Activated CD8-positive, alpha-beta memory T cell treated with anti-CD3 and anti-CD28 coated beads, Interleukin-2, amount 50 U/mL, for 1 hour (primary cell): ENCODE results near the gene CCNC.

ENCODE experiments used
- DNase-seq: peaks from one replicate; pipeline ENCODE4 v3.0.0-alpha.2; 2020; ENCODE audit errors: extremely low read depth

CCNC gene, protein sequence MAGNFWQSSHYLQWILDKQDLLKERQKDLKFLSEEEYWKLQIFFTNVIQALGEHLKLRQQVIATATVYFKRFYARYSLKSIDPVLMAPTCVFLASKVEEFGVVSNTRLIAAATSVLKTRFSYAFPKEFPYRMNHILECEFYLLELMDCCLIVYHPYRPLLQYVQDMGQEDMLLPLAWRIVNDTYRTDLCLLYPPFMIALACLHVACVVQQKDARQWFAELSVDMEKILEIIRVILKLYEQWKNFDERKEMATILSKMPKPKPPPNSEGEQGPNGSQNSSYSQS

DNA sequence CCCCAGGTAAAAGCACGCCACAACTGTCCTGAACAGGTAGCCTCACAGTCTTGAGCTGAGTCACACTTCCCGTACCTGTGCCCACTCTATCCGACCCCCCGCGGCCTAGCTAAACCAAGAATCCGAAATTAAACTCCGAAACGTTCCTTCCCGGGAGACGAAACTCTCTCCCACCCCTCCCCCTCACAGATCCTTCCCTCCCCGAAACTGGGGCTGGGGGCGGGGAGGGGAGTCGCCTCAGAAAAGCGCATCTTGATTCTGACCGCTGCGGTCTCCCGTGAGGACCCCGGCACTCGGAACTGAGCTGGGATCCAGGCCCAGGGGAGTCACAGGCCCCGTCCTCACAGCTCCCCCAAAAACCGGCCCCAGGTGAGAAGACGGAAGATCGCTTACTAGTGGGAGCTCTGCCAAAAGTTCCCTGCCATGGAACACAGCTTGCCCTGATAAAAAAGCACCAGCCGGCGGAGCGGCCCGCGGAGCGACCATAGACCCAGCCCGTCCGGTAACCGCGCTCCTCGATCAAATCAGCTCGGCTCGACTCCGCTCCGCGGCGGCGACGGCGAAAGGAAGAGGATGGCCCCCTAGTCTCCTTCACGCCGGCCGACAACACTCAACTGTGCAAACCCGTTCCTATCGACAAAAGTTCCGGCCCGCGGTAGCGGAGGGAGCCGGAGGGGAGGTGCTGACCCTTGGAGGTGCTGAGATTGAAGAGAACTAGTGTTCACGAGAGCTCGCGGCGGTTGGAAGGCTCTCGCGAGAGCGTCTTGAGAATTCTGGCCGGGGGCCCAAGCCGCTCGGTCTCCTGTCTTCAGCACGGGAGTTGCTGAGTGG is at the start of gene CCNC:
Gene CCNC (minus strand): TSS at position 558 of the 831 bp plus-strand sequence. CDS start 133 bp downstream, at position 425.
- peak; percentile 64 for DNase-seq

DNA sequence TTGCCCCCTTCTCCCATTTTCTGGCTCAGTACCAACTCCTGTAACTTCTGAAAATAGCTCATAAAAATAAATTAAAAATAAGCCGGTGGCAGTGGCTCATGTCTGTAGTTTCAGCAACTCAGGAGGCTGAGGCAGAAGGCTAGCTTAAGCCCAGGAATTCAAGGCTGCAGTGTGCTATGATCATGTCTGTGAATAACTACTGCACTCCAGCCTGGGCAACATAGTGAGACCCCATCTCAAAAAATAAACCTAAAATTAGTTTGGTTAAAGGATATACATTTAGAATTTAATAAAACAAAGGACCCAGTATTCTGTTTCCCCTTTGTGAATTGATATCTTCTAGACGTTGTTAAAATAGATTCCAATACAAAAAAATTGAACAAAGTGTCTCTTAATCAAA is 48.7 kb upstream of the CCNC start:
- no peak for DNase-seq

DNA sequence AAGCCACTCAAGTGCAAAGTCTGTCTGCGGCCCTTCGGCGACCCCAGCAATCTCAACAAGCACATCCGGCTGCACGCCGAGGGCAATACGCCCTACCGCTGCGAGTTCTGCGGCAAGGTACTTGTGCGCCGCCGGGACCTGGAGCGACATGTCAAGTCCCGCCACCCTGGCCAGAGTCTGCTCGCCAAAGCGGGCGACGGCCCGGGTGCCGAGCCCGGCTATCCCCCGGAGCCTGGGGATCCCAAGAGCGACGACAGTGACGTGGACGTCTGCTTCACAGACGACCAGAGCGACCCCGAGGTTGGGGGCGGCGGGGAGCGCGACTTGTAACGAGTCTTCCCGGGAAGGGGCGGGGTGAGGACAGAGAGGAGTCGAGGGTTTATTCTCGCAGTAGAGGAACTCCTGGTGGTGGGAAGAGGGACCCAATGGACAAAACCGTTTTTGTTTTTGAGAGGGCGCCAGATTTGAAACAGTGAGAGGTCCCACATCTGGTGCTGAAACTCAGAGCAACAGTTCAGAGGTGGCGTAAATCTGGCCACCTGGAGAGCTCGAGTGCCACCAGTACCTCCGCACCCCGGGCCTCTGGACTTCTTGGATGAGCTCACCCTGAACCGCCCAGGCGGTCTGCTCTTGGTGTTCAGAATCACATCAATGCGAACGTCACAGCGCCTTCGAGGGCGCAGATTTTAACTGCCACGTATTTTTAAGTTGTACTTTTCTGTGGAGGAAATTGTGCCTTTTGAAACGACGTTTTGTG is 46.1 kb upstream of the CCNC start:
- no peak for DNase-seq

DNA sequence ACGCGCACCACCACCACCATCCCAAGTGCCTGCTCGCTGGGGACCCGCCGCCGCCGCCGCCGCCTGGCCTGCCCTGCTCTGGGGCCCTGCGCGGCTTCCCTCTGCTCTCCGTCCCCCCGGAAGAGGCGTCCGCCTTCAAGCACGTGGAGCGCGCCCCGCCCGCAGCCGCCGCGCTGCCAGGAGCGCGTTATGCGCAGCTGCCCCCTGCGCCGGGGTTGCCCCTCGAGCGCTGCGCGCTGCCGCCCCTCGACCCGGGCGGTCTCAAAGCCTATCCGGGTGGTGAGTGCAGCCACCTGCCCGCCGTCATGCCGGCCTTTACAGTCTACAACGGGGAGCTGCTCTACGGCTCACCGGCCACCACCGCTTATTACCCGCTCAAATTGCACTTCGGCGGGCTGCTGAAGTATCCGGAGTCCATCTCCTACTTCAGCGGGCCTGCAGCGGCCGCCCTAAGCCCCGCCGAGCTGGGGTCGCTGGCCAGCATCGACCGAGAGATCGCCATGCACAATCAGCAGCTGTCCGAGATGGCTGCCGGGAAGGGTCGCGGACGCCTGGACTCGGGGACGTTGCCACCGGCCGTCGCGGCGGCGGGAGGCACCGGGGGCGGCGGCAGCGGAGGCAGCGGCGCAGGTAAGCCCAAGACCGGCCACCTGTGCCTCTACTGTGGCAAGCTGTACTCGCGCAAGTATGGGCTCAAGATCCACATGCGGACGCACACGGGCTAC is 45.4 kb upstream of the CCNC start:
- DNase-seq: no peak

DNA sequence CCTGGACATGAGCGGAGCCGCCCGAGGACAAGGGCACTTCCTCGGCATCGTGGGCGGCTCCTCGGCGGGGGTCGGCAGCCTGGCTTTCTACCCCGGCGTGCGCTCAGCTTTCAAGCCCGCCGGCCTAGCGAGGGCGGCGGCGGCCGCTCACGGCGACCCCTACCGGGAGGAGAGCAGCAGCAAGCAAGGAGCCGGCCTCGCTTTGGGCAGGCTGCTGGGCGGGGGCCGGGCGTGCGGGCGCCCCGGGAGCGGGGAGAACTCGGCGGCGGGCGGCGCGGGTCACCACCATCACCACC is 44.9 kb upstream of the CCNC start:
- no peak for DNase-seq

DNA sequence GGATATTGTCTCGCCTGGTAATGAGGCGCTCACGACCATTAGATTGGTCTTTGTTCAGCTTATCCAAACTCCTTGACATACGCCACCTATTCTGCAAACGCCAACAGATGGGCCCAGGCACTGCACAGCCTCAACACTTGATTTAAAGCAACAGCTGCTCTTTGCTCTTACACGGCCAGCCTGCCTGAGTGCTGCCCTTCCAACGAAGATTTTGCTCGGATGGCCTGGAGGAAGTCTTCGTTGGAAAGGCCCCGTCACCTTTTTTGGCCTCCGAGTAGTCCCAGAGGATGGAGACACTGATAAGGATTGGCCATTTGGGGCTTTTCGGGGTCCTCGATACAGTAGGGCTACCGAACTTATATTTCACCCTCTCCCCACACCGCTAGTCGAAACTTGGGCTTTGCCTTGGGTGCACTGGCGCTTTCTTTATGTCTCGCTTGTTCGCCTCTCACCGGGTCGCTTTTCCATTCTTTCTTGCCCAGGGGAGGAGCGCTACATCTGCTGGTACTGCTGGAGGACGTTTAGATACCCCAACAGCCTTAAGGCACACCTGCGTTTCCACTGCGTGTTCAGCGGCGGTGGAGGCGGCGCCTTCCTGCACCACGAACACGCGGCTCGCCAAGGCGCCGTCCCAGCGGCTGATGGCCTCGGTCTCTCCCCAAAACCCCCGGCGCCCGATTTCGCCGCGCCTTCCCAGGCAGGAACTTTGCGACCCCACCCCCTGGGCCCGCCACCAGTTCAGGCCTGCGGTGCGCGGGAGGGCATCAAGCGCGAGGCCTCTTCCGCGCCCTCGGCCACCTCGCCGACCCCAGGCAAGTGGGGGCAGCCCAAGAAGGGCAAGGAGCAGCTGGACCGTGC is 44.3 kb upstream of the CCNC start:
- DNase-seq: no peak

DNA sequence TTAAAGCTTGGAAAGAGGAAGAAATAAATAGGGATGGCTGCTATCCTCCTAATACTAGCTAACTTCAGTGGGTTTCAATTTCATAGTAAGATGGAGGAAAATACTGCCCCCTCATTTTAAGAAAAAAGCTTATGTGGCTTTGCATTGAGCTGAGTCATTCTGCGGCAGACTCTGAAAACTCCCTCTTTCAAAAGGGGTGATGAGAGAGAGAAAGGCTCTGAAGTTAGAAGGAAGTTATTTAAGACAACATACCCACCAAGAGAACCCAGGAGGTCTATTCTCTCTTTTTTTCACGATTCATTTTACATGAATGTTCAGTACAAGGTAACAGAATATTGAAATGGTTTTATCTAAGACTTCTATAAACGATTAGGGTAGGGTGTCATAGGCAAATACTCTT is 42.7 kb upstream of the CCNC start:
- DNase-seq: no peak

DNA sequence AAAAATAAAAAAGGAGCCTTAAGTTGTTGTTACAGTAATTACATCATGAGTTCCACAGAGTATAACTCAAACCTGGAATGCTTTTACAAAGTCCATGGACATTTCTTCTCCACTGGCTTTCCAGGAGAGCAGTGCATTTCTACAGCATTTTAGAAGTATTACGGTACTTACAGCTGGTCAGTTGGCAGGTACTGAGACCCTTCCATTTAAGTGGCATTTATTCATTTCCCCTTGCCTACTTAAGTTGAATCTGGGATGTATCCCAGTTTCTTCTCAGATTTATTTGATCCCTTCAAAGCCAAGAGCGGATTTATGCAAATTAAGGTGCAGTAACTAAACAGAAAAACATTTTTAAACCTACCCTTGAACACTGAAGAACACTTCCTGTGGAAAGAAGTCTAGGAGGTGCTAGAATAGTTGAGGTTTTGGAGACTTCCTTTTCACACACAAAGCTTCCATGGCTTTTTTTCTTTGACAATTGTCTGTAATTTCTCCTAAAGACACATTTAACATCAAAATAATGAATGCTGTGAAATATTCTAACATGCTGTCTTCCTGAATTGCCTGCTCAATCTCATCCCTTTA is 41.5 kb upstream of the CCNC start:
- no peak for DNase-seq

DNA sequence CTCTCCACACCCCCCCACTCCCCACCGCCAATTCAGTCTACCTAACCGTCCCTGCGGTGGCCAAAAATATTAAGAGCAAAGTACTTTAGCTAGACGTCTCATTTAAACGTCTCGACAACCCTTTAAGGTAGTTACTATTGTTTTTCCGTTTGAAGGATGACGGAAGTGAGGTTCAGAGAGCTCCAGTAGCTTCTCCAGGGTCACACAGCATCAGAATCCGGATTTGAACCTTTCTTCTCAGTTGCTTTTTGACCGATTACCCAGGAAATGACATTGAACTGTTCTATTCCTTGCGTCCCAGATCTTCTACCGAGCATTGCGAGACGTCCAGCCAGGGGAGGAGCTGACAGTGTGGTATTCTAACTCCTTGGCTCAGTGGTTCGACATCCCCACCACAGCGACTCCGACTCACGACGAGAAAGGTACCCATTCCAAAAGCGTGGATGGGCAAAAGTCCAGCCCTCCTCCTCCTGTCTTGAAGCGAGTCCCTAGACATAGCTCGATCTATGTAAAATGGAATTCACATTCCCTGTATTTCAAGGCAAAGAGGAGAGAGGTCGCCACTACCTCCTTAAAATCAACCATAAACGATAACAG is 40.5 kb upstream of the CCNC start:
- DNase-seq: no peak

DNA sequence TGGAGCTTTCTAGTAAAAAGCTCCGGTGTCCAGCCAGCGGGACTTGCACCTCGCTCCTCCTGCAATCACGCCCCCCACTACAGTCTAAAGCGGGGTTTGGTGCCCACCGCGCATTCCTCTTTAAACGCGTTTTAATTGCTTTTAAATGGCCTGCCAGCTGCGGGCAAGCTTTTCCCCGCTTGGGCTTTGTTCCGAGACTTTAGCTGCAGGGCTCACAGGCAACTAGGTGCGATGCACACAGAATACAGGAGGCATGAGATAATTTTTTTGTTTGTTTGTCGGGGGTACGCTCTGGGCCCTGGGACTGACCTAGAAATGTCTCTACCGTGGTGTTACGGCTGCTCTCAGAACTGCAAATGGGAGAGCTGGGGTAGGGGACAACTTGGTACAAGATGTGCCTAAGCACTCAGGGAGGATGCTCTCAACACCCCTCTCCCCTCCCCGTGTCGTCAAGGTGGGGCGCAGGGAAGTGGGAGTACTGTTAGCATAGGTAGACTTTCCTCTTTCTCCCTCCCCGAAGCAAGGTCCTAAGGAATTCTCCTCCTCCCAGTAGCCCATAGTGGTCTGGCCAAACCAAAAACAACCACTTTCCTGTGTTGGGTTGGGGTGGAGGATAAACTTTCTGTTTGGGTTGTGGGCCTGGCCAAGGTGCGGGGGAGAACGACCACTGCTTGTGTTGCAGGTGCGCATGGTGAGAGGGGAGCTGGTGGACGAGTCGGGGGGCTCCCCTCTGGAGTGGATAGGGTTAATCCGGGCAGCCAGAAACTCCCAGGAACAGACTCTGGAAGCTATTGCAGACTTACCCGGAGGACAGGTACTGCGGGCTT is 39.8 kb upstream of the CCNC start:
- DNase-seq: no peak

DNA sequence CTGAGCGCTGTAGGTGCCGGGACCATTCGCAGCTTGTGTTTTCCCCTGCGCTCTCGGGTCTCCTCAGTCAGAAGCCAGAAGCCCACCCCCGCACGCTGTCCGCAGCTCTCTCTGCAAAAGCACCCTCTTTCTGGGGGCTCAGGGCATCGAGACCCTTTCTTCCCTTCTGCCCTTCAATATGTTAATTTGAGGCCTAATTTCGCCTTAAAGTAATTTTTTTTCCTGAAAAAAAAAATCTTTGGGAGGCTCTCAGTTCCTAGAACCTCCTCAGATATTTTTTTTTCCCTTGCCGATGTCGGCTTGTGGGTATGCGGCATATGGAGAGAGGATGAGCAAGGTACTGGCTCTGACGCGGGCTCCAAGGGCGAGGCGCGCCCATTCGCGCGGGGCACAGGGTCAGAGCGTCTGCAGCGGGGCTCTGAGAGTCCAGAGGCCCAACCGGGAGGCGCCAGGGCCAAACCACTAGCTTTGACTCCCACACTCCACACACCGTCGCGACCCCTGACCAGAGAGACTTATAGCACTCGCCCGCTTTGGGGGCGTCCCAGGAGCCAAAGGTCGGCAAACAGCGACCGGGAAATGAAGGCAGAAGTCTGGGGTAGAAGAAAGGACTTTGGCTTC is 39.1 kb upstream of the CCNC start:
- no peak for DNase-seq

DNA sequence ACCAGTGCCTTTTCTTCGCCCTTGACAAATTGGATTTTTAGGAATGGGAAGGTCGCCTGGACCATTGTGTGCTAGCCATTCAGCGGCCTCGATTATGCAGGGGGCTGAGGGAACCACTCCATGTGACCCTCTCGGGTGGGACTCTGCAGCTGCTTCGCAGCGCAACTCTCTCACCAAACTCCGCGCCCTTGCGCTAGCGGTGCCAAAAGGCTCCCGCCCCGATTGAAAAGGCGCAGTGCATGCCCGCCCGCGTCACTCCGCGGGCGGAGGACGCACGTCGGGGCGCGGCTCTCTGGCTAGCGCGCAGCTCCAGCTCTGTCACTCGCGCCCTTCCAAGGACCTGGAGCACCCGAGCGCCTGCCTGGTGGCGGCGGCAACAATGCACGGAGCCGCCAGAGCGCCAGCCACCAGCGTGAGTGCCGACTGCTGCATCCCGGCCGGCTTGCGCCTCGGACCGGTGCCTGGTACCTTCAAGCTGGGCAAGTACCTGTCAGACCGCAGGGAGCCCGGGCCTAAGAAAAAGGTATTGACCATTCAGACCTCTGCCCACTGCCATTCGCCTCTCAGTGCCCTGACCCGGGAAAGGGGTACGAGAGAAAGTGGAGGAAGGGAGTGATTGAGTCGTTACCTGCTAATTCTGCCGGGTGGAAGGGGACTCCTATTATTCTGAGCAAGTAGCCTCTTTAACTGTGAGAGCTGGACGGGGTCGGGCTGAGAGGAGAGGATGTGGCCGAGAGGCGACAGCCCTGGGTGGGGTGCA is 38.4 kb upstream of the CCNC start, which contains the start of gene PRDM13:
Gene PRDM13 (plus strand): TSS at position 178 of the 760 bp plus-strand sequence. CDS start 202 bp downstream, at position 380.
- no peak for DNase-seq

DNA sequence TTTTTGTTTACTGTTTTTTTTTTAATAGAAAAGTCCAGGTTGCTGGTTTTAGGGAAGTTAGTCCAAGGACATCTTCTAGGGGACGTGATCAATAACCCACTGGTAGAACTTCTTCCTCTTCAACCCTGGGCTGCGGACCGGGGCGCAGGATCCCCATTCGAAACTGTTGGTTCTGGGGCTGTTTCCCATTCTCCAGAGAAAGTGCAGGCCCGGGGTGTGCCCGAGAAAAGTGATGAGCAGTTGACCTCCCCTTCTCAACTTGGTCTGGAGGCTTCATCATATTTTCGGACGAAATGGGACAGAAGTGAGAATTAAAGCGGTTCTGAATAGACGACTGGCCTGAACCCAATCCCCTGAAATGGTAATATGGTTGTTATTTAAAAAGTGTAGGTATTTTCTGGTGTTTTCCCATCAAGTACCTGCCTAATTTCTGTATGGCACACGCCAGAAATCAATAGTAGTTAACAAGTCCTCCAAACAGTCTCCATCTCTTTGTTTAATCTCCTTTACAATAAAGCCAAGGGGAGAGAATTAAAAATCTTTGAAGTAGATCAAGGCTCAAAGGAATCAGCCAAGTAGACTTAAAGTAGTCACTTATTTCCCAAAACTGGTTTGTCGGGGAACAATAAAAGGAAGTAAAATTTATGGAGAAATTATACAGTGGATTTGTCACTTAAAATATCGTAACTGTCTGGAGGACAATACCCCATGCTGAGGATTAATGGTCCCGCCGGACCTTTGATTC is 37.6 kb upstream of the CCNC start:
- no peak for DNase-seq

DNA sequence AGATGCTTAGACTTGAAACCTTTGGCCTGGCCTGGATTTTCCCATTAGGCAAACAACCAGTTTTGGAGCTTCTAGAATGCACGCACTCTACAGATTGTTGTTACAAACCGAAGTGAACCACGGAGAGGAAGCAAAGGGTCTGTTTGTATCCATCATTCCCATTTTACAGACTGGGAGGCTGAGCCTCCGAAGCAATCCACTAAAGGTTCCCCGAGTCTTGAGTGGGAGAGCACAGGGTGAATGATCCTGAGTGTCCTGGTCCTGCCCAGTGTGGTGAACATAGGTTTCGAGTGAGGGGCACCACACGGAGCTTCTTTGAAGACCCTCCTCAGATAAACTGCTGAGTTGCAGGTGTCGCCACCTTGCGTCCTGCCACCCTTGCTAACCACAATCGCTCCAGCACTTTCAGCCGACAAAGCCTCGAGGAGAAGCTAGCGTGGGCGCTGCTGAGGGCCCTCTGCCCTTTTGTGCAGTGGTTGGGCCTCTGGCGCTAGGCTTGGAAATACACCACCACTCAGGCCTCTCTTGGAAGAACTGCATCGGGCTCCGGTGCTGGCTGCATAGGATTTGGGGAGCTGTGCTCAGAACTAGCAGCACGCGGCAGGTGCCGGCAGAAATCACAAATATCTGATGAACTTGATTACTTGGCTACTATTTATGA is 36.7 kb upstream of the CCNC start:
- no peak for DNase-seq

DNA sequence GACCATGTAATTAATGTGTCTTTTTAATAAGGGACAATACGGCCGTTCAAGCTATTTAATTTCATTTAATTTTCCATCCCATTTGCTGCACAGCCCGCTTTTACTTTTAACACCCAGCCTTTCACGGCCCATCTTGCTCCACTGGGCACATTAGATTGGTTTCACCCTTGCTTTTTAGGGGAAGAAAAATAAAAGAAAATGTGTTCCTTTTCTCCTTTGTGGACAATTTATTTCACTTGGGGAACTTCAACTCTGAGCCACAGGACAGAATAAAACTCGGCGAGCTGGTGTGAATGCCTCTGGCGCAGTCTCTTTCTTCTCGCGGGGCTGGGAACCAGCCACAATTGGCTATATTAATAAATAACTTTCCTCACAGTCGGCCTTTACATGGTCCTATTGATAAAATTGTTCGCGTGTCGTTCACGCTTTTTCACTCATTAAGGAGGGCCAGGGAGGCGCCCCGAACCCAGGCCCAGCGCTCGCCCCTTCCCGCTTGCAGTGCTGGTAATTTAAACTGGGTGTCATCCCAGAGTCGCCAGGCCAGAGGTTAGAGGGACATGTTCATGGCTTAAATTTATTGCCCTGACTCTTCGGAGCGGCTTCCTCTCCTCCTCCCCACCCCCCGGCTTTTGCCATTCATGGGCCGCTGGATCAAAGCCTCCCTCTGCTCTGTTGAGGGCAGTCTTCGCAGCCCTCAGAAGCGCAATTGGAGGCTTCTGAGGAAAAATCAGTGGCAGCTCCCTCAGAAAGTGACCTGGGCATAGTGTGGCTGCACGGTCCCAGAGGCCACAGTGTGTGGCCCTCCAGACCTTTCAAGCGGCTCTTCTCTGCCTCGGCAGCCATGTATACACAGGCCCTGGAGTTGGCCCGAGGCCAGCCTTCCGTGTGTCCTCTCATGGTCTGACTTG is 36.0 kb upstream of the CCNC start:
- no peak for DNase-seq
